Small intestine (tissue), 7 donors: ENCODE measurements around the gene OR8U1. TPM values are rescaled to one million over a fixed set of nuclear protein-coding genes. Genes with fewer than 3 reads are reported as not detected.
"Not testable (repeated sequence)": the region's sequence is repeated elsewhere in the genome, so short reads cannot be mapped to it uniquely, and the experiment has no call there.

ENCODE experiments used
- DNase-seq, 2 donors: peaks; one replicate each; pipeline versions ENCODE4 v3.0.0 to v3.0.0-alpha.2; 2013
- FAIRE-seq: peaks from 2 replicates; lab custom pipeline; 2012; peaks lifted over from hg19 to GRCh38; lab: Jason Lieb, UNC
- H3K27ac ChIP-seq, 3 donors: one replicate each; pipeline ENCODE4 v1.5.1; 2013; ENCODE audit warnings: low read length in 2 of 3, mild to moderate bottlenecking in 2 of 3, control low read depth in 1 of 3, inconsistent platforms in 1 of 3, low read depth in 1 of 3, moderate library complexity in 1 of 3
- H3K27me3 ChIP-seq, 3 donors: one replicate each; pipeline ENCODE4 v1.6.1; 2013; ENCODE audit warnings: low read length in 3 of 3, inconsistent platforms in 1 of 3; ENCODE audit not compliant: control insufficient read depth in 3 of 3, insufficient read depth in 3 of 3
- H3K36me3 ChIP-seq, 3 donors: one replicate each; pipeline ENCODE4 v1.6.1; 2013; ENCODE audit warnings: low read length in 3 of 3, inconsistent platforms in 1 of 3, low read depth in 1 of 3, mild to moderate bottlenecking in 1 of 3, moderate library complexity in 1 of 3; ENCODE audit not compliant: control insufficient read depth in 3 of 3, insufficient read depth in 2 of 3
- H3K4me1 ChIP-seq, 3 donors: one replicate each; pipeline ENCODE4 v1.6.1; 2013; ENCODE audit warnings: low read length in 2 of 3, inconsistent platforms in 1 of 3, low read depth in 1 of 3, mild to moderate bottlenecking in 1 of 3, moderate library complexity in 1 of 3; ENCODE audit not compliant: control insufficient read depth in 3 of 3, insufficient read depth in 2 of 3
- H3K4me3 ChIP-seq, 3 donors: one replicate each; pipeline ENCODE4 v1.5.1; 2013; ENCODE audit warnings: low read length in 3 of 3, control low read depth in 1 of 3, inconsistent platforms in 1 of 3, low read depth in 1 of 3, mild to moderate bottlenecking in 1 of 3, moderate library complexity in 1 of 3
- H3K9me3 ChIP-seq, 2 donors: one replicate each; pipeline ENCODE4 v1.6.1; 2013; ENCODE audit warnings: low read depth in 1 of 2, low read length in 1 of 2; ENCODE audit not compliant: control insufficient read depth in 2 of 2, insufficient read depth in 1 of 2
- WGBS, 3 donors: extraction: QIAGEN DNeasy Blood & Tissue Kit; methylation state at CpG; one replicate each; pipeline ENCODE4 v1.1.7; 2013; 5-methylcytosine and 5-hydroxymethylcytosine counted together
- polyA plus RNA-seq, 4 donors: library from polyadenylated mRNA; stranded (reverse) in 3 of 4; unstranded in 1 of 4; fragments of 200-250 nt in 3 of 4; fragments of 120-200 nt in 1 of 4; gene quantifications; one replicate each; pipeline versions ENCODE4 v1.2.1 to v1.2.3, GENCODE V29; 2013
- donor health status: healthy with polysubstance abuse.
- donor health status: control.
- donor health status: control.
- donor health status: Bipolar disorder and iron deficiency.
- donor health status: healthy.

Gene OR8U1
- polyA plus RNA-seq, 4 donors: not detected

DNA sequence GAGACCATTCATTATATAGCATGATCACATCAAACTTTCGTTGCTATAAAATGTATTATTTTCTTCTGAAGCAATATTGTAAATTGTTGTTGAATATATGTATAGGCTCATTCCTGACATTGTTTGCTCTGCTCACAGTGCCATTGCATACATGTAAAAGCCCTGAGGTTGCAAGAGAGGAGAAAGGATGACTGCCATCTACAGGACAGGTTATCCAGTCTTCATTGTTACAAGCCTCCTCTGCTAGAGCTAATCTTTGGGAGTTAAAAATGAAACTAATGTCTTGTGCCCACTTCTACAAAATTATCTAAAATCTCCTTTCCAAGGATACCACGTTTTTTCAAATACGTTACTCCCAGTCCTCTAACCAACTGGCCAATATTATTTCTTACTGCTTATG is 20.6 kb downstream of the OR8U1 start:
- peak in 1 of 2 donors; percentile 19 for DNase-seq
- H3K4me1 ChIP-seq: peaks cover 0 to 6% (median 0%) of the 10 kb centered on the region in 3 donors
- H3K4me3 ChIP-seq: no peak overlapping the region
- no peak for FAIRE-seq
- 48 to 60% (median 50%) methylated on average over 3 of the region's 3 CpGs for WGBS, 3 donors
- H3K27me3 ChIP-seq: no peaks in the 10 kb centered on the region
- H3K27ac ChIP-seq: no peak overlapping the region
- no peaks in the 10 kb centered on the region for H3K9me3 ChIP-seq
- no peaks in the 10 kb centered on the region for H3K36me3 ChIP-seq

DNA sequence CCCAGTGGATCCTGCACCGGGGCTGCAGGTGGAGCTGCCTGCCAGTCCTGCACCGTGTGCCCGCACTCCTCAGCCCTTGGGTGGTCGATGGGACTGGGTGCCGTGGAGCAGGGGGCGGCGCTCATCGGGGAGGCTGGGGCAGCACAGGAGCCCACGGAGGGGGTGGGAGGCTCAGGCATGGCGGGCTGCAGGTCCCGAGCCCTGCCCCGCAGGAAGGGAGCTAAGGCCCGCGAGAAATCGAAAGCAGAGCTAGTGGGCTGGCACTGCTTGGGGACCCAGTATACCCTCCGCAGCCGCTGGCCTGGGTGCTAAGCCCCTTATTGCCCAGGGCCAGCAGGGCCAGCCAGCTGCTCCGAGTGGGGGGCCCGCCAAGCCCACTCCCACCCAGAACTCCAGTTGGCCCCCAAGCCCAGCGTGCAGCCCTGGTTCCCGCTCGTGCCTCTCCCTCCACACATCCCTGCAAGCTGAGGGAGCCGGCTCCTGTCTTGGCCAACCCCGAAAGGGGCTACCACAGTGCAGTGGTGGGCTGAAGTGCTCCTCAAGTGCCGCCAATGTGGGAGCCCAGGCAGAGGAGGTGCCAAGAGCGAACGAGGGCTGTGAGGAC is 26.5 kb downstream of the OR8U1 start:
- H3K4me3 ChIP-seq, H3K27me3 ChIP-seq, H3K4me1 ChIP-seq, H3K36me3 ChIP-seq, DNase-seq, FAIRE-seq, H3K9me3 ChIP-seq, H3K27ac ChIP-seq: not testable (repeated sequence)
- 89 to 95% (median 92%) methylated on average over 25 to 27 of the region's 27 CpGs for WGBS, 3 donors

DNA sequence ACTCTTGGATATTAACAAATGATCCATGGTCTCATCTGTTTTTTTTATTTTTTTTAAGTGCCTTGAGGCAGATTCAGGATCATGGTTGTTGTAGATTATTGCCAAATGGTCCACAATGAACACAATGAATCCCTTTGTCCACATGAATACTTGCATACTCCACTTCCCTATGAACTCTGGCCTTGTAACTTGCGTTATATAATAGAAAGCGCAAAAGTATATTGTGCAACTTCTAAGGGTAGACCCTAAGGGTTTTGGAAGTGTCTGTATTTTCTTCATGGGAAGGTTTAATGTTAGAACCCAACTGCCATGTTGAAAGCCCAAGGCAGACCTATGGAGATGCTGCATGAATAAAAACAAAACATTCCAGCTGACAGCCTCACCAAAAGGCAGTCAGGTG is 29.0 kb downstream of the OR8U1 start:
- H3K36me3 ChIP-seq: no peaks in the 10 kb centered on the region
- H3K4me3 ChIP-seq: no peak overlapping the region
- no peaks in the 10 kb centered on the region for H3K27me3 ChIP-seq
- H3K27ac ChIP-seq: no peak overlapping the region
- H3K9me3 ChIP-seq: peaks cover 1 to 6% of the 10 kb centered on the region in 2 donors
- H3K4me1 ChIP-seq: no peaks in the 10 kb centered on the region
- FAIRE-seq (no peak), DNase-seq (no peak)
- 28 to 65% (median 50%) methylated on average over 2 of the region's 2 CpGs for WGBS, 3 donors

DNA sequence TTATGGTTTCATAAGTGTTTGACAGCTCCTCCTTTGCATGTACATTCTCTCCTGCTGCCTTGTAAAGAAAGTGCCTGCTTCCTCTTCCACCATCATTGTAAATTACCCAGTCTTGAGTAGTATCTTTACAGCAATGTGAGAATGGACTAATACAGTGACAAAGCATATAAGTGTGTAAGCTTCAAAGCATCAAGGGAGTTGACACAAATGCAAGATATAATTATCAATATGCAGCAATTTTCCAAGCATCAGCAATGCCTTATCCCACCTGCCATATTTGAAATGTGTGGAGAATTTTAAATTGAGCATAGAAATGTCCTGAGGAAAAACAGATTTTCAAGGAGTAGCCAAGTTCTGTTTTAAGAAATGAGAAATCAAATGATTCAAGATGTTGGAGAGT is 35.4 kb downstream of the OR8U1 start:
- DNase-seq (no peak), FAIRE-seq (no peak)
- Histone ChIP-seq H3K9me3 (no peaks in the 10 kb centered on the region), H3K27ac (no peak overlapping the region), H3K4me1 (no peaks in the 10 kb centered on the region), H3K36me3 (no peaks in the 10 kb centered on the region), H3K27me3 (no peaks in the 10 kb centered on the region), H3K4me3 (no peak overlapping the region)

DNA sequence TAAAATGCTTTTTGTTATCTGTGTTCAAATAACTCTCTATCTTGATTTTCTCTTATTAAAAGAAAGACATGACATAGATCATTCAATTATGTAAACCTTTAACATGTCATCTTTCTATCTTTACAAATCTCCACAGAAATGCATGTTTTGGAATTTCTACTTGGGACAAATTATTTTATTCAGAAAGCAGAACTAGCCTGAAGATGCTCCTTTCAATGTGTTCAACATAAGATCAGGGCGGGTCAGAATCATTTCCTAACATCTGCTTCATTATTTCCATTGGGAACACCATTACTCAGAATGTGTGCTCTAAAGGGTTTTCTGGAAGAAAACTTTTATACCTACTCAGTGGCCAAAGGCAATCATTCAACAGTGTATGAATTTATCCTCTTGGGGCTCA is 37.0 kb downstream of the OR8U1 start, which contains the start of gene OR5AL1:
Gene OR5AL1, plus strand, starts transcription at position 301 of the 400 bp plus-strand sequence.
- H3K9me3 ChIP-seq: no peaks in the 10 kb centered on the region
- H3K27me3 ChIP-seq: no peaks in the 10 kb centered on the region
- no peak for DNase-seq
- no peak within 1 kb of the TSS for H3K27ac ChIP-seq
- H3K4me1 ChIP-seq: no peaks in the 10 kb centered on the region
- no peak for FAIRE-seq
- no peaks in the 10 kb centered on the region for H3K36me3 ChIP-seq
- no peak within 1 kb of the TSS for H3K4me3 ChIP-seq
- 69 to 80% (median 77%) methylated on average over 1 of the region's 1 CpG for WGBS, 3 donors

Other genes starting within 250 kb of the OR8U1 start
- gene OR8J3, start 235.4 kb upstream of the OR8U1 start, polyA plus RNA-seq: not detected
- not detected for gene OR8K5, start 215.3 kb upstream of the OR8U1 start, polyA plus RNA-seq
- not detected for gene OR5J2, start 199.0 kb upstream of the OR8U1 start, polyA plus RNA-seq
- not detected for gene OR5T2, start 141.4 kb upstream of the OR8U1 start, polyA plus RNA-seq
- not detected for gene OR5T3, start 123.4 kb upstream of the OR8U1 start, polyA plus RNA-seq
- not detected for gene OR5T1, start 101.5 kb upstream of the OR8U1 start, polyA plus RNA-seq
- gene OR8H1, start 83.4 kb upstream of the OR8U1 start, polyA plus RNA-seq: not detected
- not detected for gene OR8K3, start 60.5 kb upstream of the OR8U1 start, polyA plus RNA-seq
- gene OR8K1, start 29.6 kb upstream of the OR8U1 start, polyA plus RNA-seq: not detected
- gene OR8J1, start 21.3 kb upstream of the OR8U1 start, polyA plus RNA-seq: not detected
- not detected for gene OR5AL1, start 37.1 kb downstream of the OR8U1 start, polyA plus RNA-seq
- not detected for gene OR5M3, start 97.7 kb downstream of the OR8U1 start, polyA plus RNA-seq
- gene OR5M8, start 115.7 kb downstream of the OR8U1 start, polyA plus RNA-seq: not detected
- not detected for gene OR5M11, start 167.6 kb downstream of the OR8U1 start, polyA plus RNA-seq
- not detected for gene OR5M10, start 202.1 kb downstream of the OR8U1 start, polyA plus RNA-seq
- gene OR5M1, start 239.2 kb downstream of the OR8U1 start, polyA plus RNA-seq: not detected